SK-N-SH (cell line): ENCODE measurements around the gene GFPT1.

Experiments
- CTCF ChIP-seq: fragments of 200-600 bp; sonication (generic); IDR thresholded peaks from 2 replicates; pipeline ENCODE4 v1.6.1; 2017; ENCODE audit warnings: antibody characterized with exemption, mild to moderate bottlenecking, moderate library complexity
- ELF1 ChIP-seq: IDR thresholded peaks from 2 replicates; pipeline ENCODE4 v1.4.0; 2012
- EZH2phosphoT487 ChIP-seq: fragments of 200-600 bp; sonication (generic); IDR thresholded peaks from 2 replicates; pipeline ENCODE4 v1.6.1; 2017; ENCODE audit warnings: low read depth, mixed run types, mild to moderate bottlenecking, antibody characterized with exemption, moderate library complexity, borderline replicate concordance
- GABPA ChIP-seq: IDR thresholded peaks from 2 replicates; pipeline ENCODE4 v1.4.0; 2012; ENCODE audit warnings: low read depth, mild to moderate bottlenecking
- JUND ChIP-seq: IDR thresholded peaks from 2 replicates; pipeline ENCODE4 v1.4.0; 2012
- POLR2AphosphoS5 ChIP-seq: IDR thresholded peaks from 2 replicates; pipeline ENCODE4 v1.6.1; 2012; ENCODE audit warnings: low read depth, low read length
- RAD21 ChIP-seq: IDR thresholded peaks from 2 replicates; pipeline ENCODE4 v1.6.1; 2012; ENCODE audit warnings: mild to moderate bottlenecking, low read length
- RCOR1 ChIP-seq: fragments of 150-350 bp; IDR thresholded peaks from 2 replicates; pipeline ENCODE4 v1.6.1; 2017; ENCODE audit warnings: antibody characterized with exemption, low read length
- RFX5 ChIP-seq: IDR thresholded peaks from 2 replicates; pipeline ENCODE4 v1.6.1; 2012; ENCODE audit warnings: mild to moderate bottlenecking, improper control_type of control experiment, low read length
- RXRA ChIP-seq: IDR thresholded peaks from 2 replicates; pipeline ENCODE4 v1.4.0; 2012; ENCODE audit warnings: low read depth, mild to moderate bottlenecking, borderline replicate concordance
- SIN3A ChIP-seq: IDR thresholded peaks from 2 replicates; pipeline ENCODE4 v1.6.1; 2012; ENCODE audit warnings: low read depth, mild to moderate bottlenecking, low read length, moderate library complexity, borderline replicate concordance
- TEAD4 ChIP-seq: IDR thresholded peaks from 2 replicates; pipeline ENCODE4 v1.4.0; 2012; ENCODE audit warnings: mild to moderate bottlenecking, borderline replicate concordance; ENCODE audit not compliant: insufficient read depth
- YY1 ChIP-seq: IDR thresholded peaks from 2 replicates; pipeline ENCODE4 v1.4.0; 2012; ENCODE audit warnings: low read depth, mild to moderate bottlenecking
- ZBTB33 ChIP-seq: IDR thresholded peaks from 2 replicates; pipeline ENCODE4 v1.4.0; 2012; ENCODE audit warnings: low read depth, borderline replicate concordance

- TF ChIP-seq ELF1 (no peak), CTCF (no peak), POLR2AphosphoS5 (no peak), RXRA (no peak), YY1 (no peak), RFX5 (no peak), RAD21 (no peak), SIN3A (no peak), TEAD4 (no peak), ZBTB33 (no peak), GABPA (no peak), RCOR1 (no peak), JUND (no peak), EZH2phosphoT487 (no peak)
Measured at GRCh38 chr2:69385443-69386151, 1.4 kb downstream of the GFPT1 start.
